Measurements from ENCODE around the gene NTM. TPM values are rescaled to one million over a fixed set of nuclear protein-coding genes. Genes with fewer than 3 reads are reported as not detected.

NTM gene
- total RNA-seq, 1 experiment from 2014 or later: 9.9 TPM

DNA sequence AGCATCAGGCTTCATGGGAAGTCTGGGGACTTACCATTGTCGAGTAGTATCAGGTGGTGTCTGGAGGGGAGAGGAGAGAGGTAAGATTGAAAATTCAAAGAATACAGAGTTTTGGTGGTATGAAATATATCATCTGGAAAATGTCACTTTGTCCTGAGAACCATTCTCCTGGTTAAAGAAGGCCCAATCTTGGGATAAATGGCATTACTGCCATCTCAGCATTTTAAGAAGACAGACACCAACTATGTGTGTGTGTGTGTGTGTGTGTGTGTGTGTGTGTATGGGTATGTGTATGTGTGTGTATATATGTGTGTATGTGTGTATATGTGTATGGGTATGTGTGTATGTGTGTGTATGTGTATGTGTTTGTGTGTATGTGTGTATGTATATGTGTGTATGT is 673.3 kb downstream of the NTM start:
- Histone ChIP-seq H2BK120ac (ENCODE audit: low read depth, low read length, poor library complexity, severe bottlenecking) (no peak overlapping the region), H4K5ac (ENCODE audit: insufficient read length, low read depth, low read length) (no peak overlapping the region), H3K4me2 (ENCODE audit: insufficient read depth, insufficient read length, low read length) (no peak overlapping the region), H3K79me2 (ENCODE audit: insufficient read depth, low read length) (no peaks in the 10 kb centered on the region), H2AK5ac (ENCODE audit: insufficient read length, low read length) (no peak overlapping the region), H3K9me3 (ENCODE audit: control insufficient read depth, low read depth, low read length) (no peaks in the 10 kb centered on the region), H2BK5ac (ENCODE audit: insufficient read length, low read length) (no peak overlapping the region), H3K4me1 (ENCODE audit: insufficient read depth, low read length) (no peaks in the 10 kb centered on the region; the same call in 1 of the 2 replicates), H2BK15ac (ENCODE audit: low read depth, low read length) (no peak overlapping the region), H3K14ac (ENCODE audit: insufficient read depth, low read length) (no peak overlapping the region), H4K91ac (ENCODE audit: insufficient read length, low read depth, low read length) (no peak overlapping the region), H3K4ac (ENCODE audit: low read depth, low read length) (no peak overlapping the region), H3K79me1 (ENCODE audit: insufficient read depth, low read depth, low read length, poor library complexity, severe bottlenecking) (no peaks in the 10 kb centered on the region), H4K8ac (replicated peaks; ENCODE audit: insufficient read length, low read depth, low read length) (no peak overlapping the region), H3K27ac (ENCODE audit: insufficient read length, low read depth, low read length) (no peak overlapping the region), H3K23ac (ENCODE audit: insufficient read length, low read depth, low read length) (no peak overlapping the region), H4K20me1 (ENCODE audit: control insufficient read depth, insufficient read depth, insufficient read length) (no peaks in the 10 kb centered on the region), H3K18ac (ENCODE audit: insufficient read length, low read depth, low read length) (no peak overlapping the region), H3T11ph (ENCODE audit: low read length) (no peak overlapping the region), H3K56ac (ENCODE audit: insufficient read length, low read depth, low read length) (no peak overlapping the region), H2BK20ac (ENCODE audit: low read depth, low read length, poor library complexity, severe bottlenecking) (no peak overlapping the region), H2BK12ac (ENCODE audit: insufficient read length, low read depth, low read length) (no peak overlapping the region), H3K23me2 (ENCODE audit: insufficient read length, low read depth, low read length, poor library complexity, severe bottlenecking) (no peaks in the 10 kb centered on the region), H3K27me3 (ENCODE audit: insufficient read depth, low read length) (no peaks in the 10 kb centered on the region), H3K9ac (ENCODE audit: extremely low read depth, insufficient read length, low read length) (no peak overlapping the region), H2AFZ (ENCODE audit: low read length) (no peak overlapping the region)
- no peaks in the 10 kb centered on the region for H3K9me3 Mint-ChIP-seq
- no peak overlapping the region for H3K27ac Mint-ChIP-seq
- TF ChIP-seq, protein P1, sequence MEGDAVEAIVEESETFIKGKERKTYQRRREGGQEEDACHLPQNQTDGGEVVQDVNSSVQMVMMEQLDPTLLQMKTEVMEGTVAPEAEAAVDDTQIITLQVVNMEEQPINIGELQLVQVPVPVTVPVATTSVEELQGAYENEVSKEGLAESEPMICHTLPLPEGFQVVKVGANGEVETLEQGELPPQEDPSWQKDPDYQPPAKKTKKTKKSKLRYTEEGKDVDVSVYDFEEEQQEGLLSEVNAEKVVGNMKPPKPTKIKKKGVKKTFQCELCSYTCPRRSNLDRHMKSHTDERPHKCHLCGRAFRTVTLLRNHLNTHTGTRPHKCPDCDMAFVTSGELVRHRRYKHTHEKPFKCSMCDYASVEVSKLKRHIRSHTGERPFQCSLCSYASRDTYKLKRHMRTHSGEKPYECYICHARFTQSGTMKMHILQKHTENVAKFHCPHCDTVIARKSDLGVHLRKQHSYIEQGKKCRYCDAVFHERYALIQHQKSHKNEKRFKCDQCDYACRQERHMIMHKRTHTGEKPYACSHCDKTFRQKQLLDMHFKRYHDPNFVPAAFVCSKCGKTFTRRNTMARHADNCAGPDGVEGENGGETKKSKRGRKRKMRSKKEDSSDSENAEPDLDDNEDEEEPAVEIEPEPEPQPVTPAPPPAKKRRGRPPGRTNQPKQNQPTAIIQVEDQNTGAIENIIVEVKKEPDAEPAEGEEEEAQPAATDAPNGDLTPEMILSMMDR (conservative IDR thresholded peaks at IDR 0.05): no peak
- H3K4me1 Mint-ChIP-seq: peaks cover 19 to 25% of the 10 kb centered on the region in 2 experiments
- H3K36me3 Mint-ChIP-seq (ENCODE audit: insufficient read depth in 1 of 3, low read depth in 3 of 3): peaks cover 0 to 5% (median 4%) of the 10 kb centered on the region in 3 experiments; a peak in 2 of 7 replicates
- WGBS (ENCODE audit: extremely low coverage, insufficient read length, low lambda C conversion rate): no CpG with 5 or more reads among the region's 1 CpG
- H3K4me3 Mint-ChIP-seq: no peak overlapping the region
- no peak for DNase-seq
- peaks cover under 1% of the 10 kb centered on the region; the same call in 1 of the 2 replicates for H3K27me3 Mint-ChIP-seq (ENCODE audit: low read depth)
